ENCODE results near the gene GOPC.

GRCh38 chr6:117540670-117541069 lies 61.6 kb downstream of the GOPC start:
- TF ChIP-seq CTCF (conservative IDR thresholded peaks at IDR 0.05) (no peak), ZFX (IDR thresholded peaks at IDR 0.05) (no peak)

Data from C4-2B (cell line).